Immature natural killer cell (primary cell): ENCODE measurements around the gene PIPOX. TPM values are rescaled to one million over a fixed set of nuclear protein-coding genes. Genes with fewer than 3 reads are reported as not detected.

ENCODE experiments used
- DNase-seq, 3 donors: peaks; one replicate each; pipeline ENCODE4 v3.0.0; 2022; ENCODE audit warnings: mixed read lengths in 1 of 3
- H3K27ac Mint-ChIP-seq, 6 donors: one replicate each; pipeline ENCODE4 v1.8.0; 2020; ENCODE audit warnings: mixed read lengths in 6 of 6, mild to moderate bottlenecking in 5 of 6, inconsistent platforms in 4 of 6, moderate library complexity in 3 of 6
- H3K27me3 Mint-ChIP-seq, 3 donors: one replicate each; pipeline ENCODE4 v1.8.0; 2020 to 2021; ENCODE audit warnings: low read depth in 3 of 3, mild to moderate bottlenecking in 3 of 3, mixed read lengths in 3 of 3, moderate library complexity in 3 of 3, inconsistent platforms in 1 of 3
- H3K36me3 Mint-ChIP-seq, 3 donors: one replicate each; pipeline ENCODE4 v1.8.0; 2020; ENCODE audit warnings: mixed read lengths in 3 of 3, inconsistent platforms in 2 of 3, mild to moderate bottlenecking in 2 of 3
- H3K4me1 Mint-ChIP-seq, 2 donors: one replicate each; pipeline ENCODE4 v1.8.0; 2020; ENCODE audit warnings: inconsistent platforms in 2 of 2, mild to moderate bottlenecking in 2 of 2, mixed read lengths in 2 of 2, moderate library complexity in 1 of 2
- H3K4me3 Mint-ChIP-seq, 5 donors: one replicate each; pipeline ENCODE4 v1.8.0; 2020; ENCODE audit warnings: mild to moderate bottlenecking in 5 of 5, mixed read lengths in 5 of 5, inconsistent platforms in 3 of 5, moderate library complexity in 3 of 5
- H3K9me3 Mint-ChIP-seq, 6 donors: one replicate each; pipeline ENCODE4 v1.8.0; 2020; ENCODE audit warnings: mild to moderate bottlenecking in 6 of 6, mixed read lengths in 6 of 6, inconsistent platforms in 4 of 6, moderate library complexity in 3 of 6
- polyA plus RNA-seq, 3 donors: library from polyadenylated mRNA; unstranded; fragments of 300-500 nt; fragmentation: Illumina TruSeq; gene quantifications; one replicate each; pipeline ENCODE4 v1.2.3, GENCODE V29; 2021

The PIPOX gene
- polyA plus RNA-seq, 3 donors from 2014 or later: 1.6 to 2.7 (median 2.0) TPM

GRCh38 chr17:29032013-29032856 is 10.7 kb upstream of the PIPOX start:
- H3K4me3 Mint-ChIP-seq: no peak overlapping the region
- peaks cover 5 to 13% (median 9%) of the 10 kb centered on the region in 6 donors for H3K9me3 Mint-ChIP-seq
- no peak overlapping the region for H3K27ac Mint-ChIP-seq
- H3K27me3 Mint-ChIP-seq: peaks cover 6 to 13% (median 7%) of the 10 kb centered on the region in 3 donors
- peaks cover 0 to 5% (median 3%) of the 10 kb centered on the region in 3 donors for H3K36me3 Mint-ChIP-seq
- DNase-seq: no peak
- no peaks in the 10 kb centered on the region for H3K4me1 Mint-ChIP-seq

DNA sequence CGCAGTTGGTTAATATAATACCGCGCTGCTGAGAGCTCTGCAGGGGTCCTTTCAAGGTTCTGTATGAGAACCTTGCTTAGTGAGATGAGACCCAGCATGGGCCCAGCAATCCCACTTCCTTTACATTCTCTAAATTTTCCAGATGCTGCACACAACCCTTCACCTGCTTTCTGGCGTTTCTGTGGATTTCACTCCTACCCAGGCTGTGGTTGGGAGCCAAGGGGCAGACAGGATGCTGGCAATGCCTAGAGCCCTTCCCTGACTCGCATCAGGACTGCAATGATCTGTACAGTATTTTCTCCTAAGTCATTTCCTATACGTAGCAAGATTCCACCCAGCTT is 10.1 kb upstream of the PIPOX start:
- Mint-ChIP-seq H3K4me1 (no peaks in the 10 kb centered on the region), H3K27ac (no peak overlapping the region), H3K4me3 (no peak overlapping the region), H3K9me3 (peaks cover 5 to 13% (median 9%) of the 10 kb centered on the region in 6 donors), H3K27me3 (peaks cover 4 to 11% (median 5%) of the 10 kb centered on the region in 3 donors), H3K36me3 (peaks cover 0 to 5% (median 3%) of the 10 kb centered on the region in 3 donors)
- DNase-seq: no peak

DNA sequence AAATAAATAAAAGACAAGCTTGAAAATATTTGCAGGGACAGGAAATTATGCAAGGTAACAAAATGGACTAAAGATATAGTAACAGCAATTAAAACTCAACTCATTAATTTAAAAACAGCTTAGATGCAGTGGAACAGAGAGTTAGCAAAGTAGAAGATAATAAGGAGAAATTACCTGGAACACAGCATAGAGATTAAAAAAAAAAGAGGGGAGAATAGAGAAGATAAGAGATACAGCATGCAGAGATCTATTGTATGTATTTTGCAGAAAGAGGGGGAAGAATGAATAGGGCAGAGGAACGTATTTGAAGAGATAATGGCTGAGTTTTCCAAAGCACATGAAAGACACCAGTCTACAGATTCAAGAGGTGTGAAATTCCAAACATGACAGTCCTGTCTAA is 8.4 kb upstream of the PIPOX start:
- Mint-ChIP-seq H3K4me1 (no peaks in the 10 kb centered on the region), H3K4me3 (no peak overlapping the region), H3K9me3 (peaks cover 5 to 13% (median 9%) of the 10 kb centered on the region in 6 donors), H3K27ac (no peak overlapping the region), H3K36me3 (peaks cover 0 to 5% (median 3%) of the 10 kb centered on the region in 3 donors), H3K27me3 (peaks cover 3 to 7% (median 5%) of the 10 kb centered on the region in 3 donors)
- DNase-seq: no peak

DNA sequence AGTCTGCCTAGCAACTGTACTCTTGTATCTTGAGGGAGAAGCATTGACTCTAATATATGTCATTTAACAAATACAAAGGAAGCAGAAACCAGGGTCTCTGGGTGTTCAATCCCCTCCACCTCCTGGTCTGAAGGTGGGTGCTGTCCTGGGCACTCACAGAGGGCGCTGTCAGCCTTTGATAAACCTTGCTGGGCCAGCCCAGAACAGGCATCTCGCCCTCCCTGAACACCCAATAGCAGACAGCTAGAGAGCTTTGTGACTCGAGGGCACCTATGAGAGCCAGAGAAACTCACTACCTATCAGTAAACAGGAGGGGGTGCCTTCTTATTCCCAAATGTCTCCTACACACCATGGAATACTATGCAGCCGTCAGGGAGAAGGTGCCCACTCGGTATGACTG is 6.4 kb upstream of the PIPOX start:
- Mint-ChIP-seq H3K4me1 (no peaks in the 10 kb centered on the region), H3K27me3 (peaks cover 3 to 5% (median 4%) of the 10 kb centered on the region in 3 donors), H3K27ac (no peak overlapping the region), H3K9me3 (peaks cover 5 to 13% (median 9%) of the 10 kb centered on the region in 6 donors), H3K4me3 (no peak overlapping the region), H3K36me3 (peaks cover 0 to 5% (median 3%) of the 10 kb centered on the region in 3 donors)
- no peak for DNase-seq

DNA sequence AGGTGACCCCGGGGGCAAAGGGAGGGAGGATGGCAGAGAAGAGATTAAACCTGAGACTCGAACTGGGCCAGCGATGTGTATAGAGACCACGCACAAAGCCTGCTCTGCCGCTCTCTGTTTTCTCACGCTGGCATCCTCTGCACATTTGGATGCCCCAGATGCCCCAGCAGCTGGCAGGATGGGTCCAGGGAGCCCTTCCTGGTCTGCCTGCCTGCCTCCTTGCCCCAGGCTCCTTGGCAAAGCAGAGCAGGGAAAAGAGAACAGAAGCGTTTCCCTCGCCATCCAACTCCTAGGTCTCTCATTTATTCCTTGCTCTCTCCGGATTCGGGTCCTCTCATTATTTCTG is 5.2 kb upstream of the PIPOX start:
- no peak overlapping the region for H3K27ac Mint-ChIP-seq
- H3K4me3 Mint-ChIP-seq: no peak overlapping the region
- peaks cover 0 to 3% of the 10 kb centered on the region in 2 donors for H3K4me1 Mint-ChIP-seq
- DNase-seq: no peak
- peaks cover 2 to 4% (median 3%) of the 10 kb centered on the region in 3 donors for H3K27me3 Mint-ChIP-seq
- H3K9me3 Mint-ChIP-seq: peaks cover 5 to 13% (median 9%) of the 10 kb centered on the region in 6 donors
- H3K36me3 Mint-ChIP-seq: peaks cover 0 to 5% (median 3%) of the 10 kb centered on the region in 3 donors

DNA sequence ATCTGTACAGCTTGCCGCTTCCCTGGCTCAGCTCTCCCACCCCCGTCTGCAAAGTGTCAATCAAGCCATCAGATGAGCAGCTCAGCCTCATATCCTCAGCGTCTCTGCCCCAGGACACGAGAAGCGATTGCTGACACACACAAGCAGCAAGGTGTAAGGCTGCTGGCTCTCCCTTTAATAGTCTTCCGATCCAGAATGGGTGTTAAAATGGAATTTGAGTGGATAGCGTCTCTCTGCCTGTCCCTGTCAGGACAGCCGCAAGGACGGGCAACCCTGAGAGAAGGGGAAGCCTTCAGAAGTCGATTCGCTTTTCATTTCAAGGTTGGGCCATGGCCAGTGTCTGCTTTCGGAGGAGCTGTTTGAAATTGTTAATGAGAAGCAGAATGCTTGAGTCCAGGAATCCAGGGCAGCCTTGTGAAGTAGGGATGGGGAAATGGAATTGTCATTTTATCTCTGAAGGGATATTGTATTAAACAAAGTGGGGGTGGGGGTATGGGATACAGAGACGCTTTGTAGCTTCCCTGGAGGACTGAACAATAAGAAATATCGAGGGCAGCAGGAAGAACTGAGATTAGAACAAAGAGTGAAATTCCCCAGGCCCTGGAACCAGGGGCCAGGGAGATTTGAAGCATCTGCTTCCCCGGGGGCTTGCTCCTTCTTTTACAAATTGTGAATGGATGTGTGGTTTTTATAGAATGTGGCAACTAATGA is 4.7 kb upstream of the PIPOX start:
- Mint-ChIP-seq H3K4me1 (peaks cover 0 to 5% of the 10 kb centered on the region in 2 donors), H3K27me3 (peaks cover 2 to 4% (median 3%) of the 10 kb centered on the region in 3 donors), H3K9me3 (peaks cover 5 to 13% (median 9%) of the 10 kb centered on the region in 6 donors), H3K4me3 (no peak overlapping the region), H3K27ac (no peak overlapping the region), H3K36me3 (peaks cover 0 to 5% (median 3%) of the 10 kb centered on the region in 3 donors)
- DNase-seq: no peak

DNA sequence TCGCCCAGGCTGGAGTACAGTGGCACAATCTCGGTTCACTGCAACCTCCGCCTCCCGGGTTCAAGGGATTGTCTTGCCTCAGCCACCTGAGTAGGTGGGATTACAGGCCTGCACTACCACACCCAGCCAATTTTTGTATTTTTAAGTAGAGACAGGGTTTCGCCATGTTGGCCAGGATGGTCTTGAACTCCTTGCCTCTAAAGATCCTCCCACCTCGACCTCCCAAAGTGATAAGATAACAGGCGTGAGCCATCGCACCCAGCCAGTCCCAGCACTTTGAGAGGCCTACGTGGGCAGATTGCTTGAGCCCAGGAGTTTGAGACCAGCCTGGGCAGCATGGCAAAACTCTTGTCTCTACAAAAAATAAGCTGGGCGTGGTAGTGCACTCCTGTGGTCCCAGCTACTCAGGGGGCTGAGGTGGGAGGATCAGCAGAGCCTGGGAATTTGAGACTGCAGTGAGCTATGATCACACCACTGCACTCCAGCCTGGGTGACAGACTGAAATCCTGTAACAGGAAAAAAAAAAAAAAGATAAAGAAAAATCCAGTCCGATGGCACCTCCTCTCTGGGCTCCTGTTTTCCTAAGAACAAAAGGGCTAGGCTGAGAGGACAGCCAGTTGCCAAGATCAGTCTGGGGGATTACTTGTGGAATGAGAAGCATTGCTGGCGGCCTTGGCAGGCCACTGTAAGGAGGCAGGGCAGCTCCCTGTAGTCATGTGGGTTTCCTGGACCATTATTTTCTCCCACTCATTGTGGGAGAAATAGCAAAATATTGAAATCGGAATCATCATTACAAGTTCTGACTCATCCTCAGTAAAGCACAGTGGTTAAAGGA is 3.0 kb upstream of the PIPOX start:
- Mint-ChIP-seq H3K4me1 (peaks cover 0 to 5% of the 10 kb centered on the region in 2 donors), H3K4me3 (no peak overlapping the region), H3K36me3 (peaks cover 0 to 4% (median 3%) of the 10 kb centered on the region in 3 donors), H3K27me3 (peaks cover 2 to 4% (median 3%) of the 10 kb centered on the region in 3 donors), H3K27ac (no peak overlapping the region), H3K9me3 (peaks cover 0 to 4% (median 3%) of the 10 kb centered on the region in 6 donors)
- DNase-seq: no peak

GRCh38 chr17:29041091-29041490 is 1.9 kb upstream of the PIPOX start:
- Mint-ChIP-seq H3K27ac (no peak overlapping the region), H3K4me3 (no peak overlapping the region), H3K4me1 (peaks cover 0 to 5% of the 10 kb centered on the region in 2 donors), H3K9me3 (peaks cover 0 to 2% (median 0%) of the 10 kb centered on the region in 6 donors), H3K36me3 (peaks cover 0 to 8% (median 0%) of the 10 kb centered on the region in 3 donors), H3K27me3 (peaks cover 2 to 4% (median 2%) of the 10 kb centered on the region in 3 donors)
- no peak for DNase-seq

DNA sequence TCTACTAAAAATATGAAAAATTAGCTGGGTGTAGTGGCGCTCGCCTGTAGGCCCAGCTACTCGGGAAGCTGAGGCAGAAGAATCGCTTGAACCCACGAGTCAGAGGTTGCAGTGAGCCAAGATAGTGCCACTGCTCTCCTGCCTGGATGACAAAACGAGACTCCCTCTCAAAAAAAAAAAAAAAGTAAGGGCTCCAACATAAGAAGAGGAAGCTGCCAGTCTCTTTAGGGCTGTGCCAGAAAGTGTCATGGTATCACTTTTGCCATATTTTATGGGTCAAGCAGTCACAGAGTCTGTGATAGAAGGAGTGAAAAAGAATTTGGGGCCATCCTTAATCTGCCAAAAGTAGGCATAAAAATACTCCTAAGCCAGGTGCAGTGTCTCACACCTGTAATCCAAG is 1.4 kb upstream of the PIPOX start:
- Mint-ChIP-seq H3K4me1 (peaks cover 0 to 5% of the 10 kb centered on the region in 2 donors), H3K36me3 (peaks cover 0 to 13% (median 0%) of the 10 kb centered on the region in 3 donors), H3K9me3 (no peaks in the 10 kb centered on the region), H3K27me3 (peaks cover 2 to 3% (median 2%) of the 10 kb centered on the region in 3 donors), H3K4me3 (no peak overlapping the region), H3K27ac (no peak overlapping the region)
- DNase-seq: no peak

- Mint-ChIP-seq H3K4me3 (no peak overlapping the region), H3K4me1 (peaks cover 0 to 5% of the 10 kb centered on the region in 2 donors), H3K27ac (no peak overlapping the region), H3K27me3 (peaks cover 0 to 5% (median 2%) of the 10 kb centered on the region in 3 donors), H3K9me3 (no peaks in the 10 kb centered on the region), H3K36me3 (peaks cover 0 to 14% (median 0%) of the 10 kb centered on the region in 3 donors)
- no peak for DNase-seq
These were observed 789 bp upstream of the PIPOX start for GRCh38 chr17:29042026-29042678.

GRCh38 chr17:29043539-29044145 is 701 bp downstream of the PIPOX start:
- Mint-ChIP-seq H3K36me3 (peaks cover 0 to 14% (median 0%) of the 10 kb centered on the region in 3 donors), H3K4me1 (peaks cover 0 to 5% of the 10 kb centered on the region in 2 donors), H3K4me3 (no peak overlapping the region), H3K9me3 (no peaks in the 10 kb centered on the region), H3K27me3 (peaks cover 0 to 7% (median 5%) of the 10 kb centered on the region in 3 donors), H3K27ac (no peak overlapping the region)
- no peak for DNase-seq

GRCh38 chr17:29045026-29045425 is 2.1 kb downstream of the PIPOX start:
- Mint-ChIP-seq H3K4me3 (no peak overlapping the region), H3K36me3 (peaks cover 0 to 14% (median 0%) of the 10 kb centered on the region in 3 donors)

More at GRCh38 chr17:29045026-29045425, 2.1 kb downstream of the PIPOX start:
- Mint-ChIP-seq H3K9me3 (no peaks in the 10 kb centered on the region), H3K27ac (no peak overlapping the region), H3K4me1 (peaks cover 0 to 5% of the 10 kb centered on the region in 2 donors), H3K27me3 (peaks cover 0 to 12% (median 5%) of the 10 kb centered on the region in 3 donors)
- no peak for DNase-seq
